WTC11 (cell line): ENCODE results near the gene FAT2. TPM values are rescaled to one million over a fixed set of nuclear protein-coding genes. Genes with fewer than 3 reads are reported as not detected.

ENCODE experiments used
- ATAC-seq: fragments of 200-7000 bp; cut with Tn5 transposase; 2 replicates; pipeline ENCODE4 v1.10.0; 2021; ENCODE audit warnings: mild to moderate bottlenecking, moderate library complexity
- CTCF ChIA-PET: fragments of 300-600 bp; sonication (Branson Sonifier 250); formaldehyde crosslinking; loops from one replicate; lab custom pipeline; 2021; ENCODE audit warnings: antibody characterized with exemption; lab: Charles Lee
- POLR2A ChIA-PET: fragments of 350-600 bp; sonication (Branson Sonifier 250); formaldehyde crosslinking; loops from one replicate; lab custom pipeline; 2021; ENCODE audit warnings: antibody characterized with exemption; lab: Charles Lee
- DNase-seq: peaks from one replicate; pipeline ENCODE4 v3.0.0; 2021; ENCODE audit warnings: low spot score
- H3K27ac Mint-ChIP-seq: 2 replicates; pipeline ENCODE4 v1.8.0; 2021; ENCODE audit warnings: mixed read lengths
- H3K27me3 Mint-ChIP-seq: 2 replicates; pipeline ENCODE4 v1.8.0; 2021; ENCODE audit warnings: low read depth, mild to moderate bottlenecking, moderate library complexity, mixed read lengths
- H3K36me3 Mint-ChIP-seq: 2 replicates; pipeline ENCODE4 v1.8.0; 2021; ENCODE audit warnings: mixed read lengths
- H3K4me1 Mint-ChIP-seq: 2 replicates; pipeline ENCODE4 v1.8.0; 2022; ENCODE audit warnings: mixed read lengths
- H3K4me3 Mint-ChIP-seq: 2 replicates; pipeline ENCODE4 v1.8.0; 2021; ENCODE audit warnings: mild to moderate bottlenecking, moderate library complexity, mixed read lengths
- H3K9me3 Mint-ChIP-seq: 2 replicates; pipeline ENCODE4 v1.8.0; 2021; ENCODE audit warnings: mixed read lengths
- CREB1 ChIP-seq: sonication (generic); formaldehyde crosslinking; IDR thresholded peaks from 2 replicates; pipeline ENCODE4 v1.8.0; 2023; ENCODE audit warnings: mild to moderate bottlenecking, missing genetic modification reagents
- FOXJ3 ChIP-seq: sonication (generic); formaldehyde crosslinking; IDR thresholded peaks from 2 replicates; pipeline ENCODE4 v1.9.0; 2021; ENCODE audit warnings: missing genetic modification reagents, mild to moderate bottlenecking, borderline replicate concordance
- FOXK1 ChIP-seq: sonication (generic); formaldehyde crosslinking; IDR thresholded peaks from 2 replicates; pipeline ENCODE4 v1.8.0; 2022; ENCODE audit warnings: mild to moderate bottlenecking, moderate library complexity, missing genetic modification reagents
- GTF2I ChIP-seq: fragments of 250-450 bp; sonication (Bioruptor Pico); conservative IDR thresholded peaks from 2 replicates; pipeline ENCODE4 v1.4.0; 2021; ENCODE audit warnings: mild to moderate bottlenecking
- HMGA2 ChIP-seq: fragments of 250-450 bp; sonication (Bioruptor Pico); IDR thresholded peaks from 2 replicates; pipeline ENCODE4 v1.4.0; 2021; ENCODE audit warnings: mild to moderate bottlenecking, moderate library complexity
- MYBL2 ChIP-seq: sonication (generic); formaldehyde crosslinking; IDR thresholded peaks from 2 replicates; pipeline ENCODE4 v1.8.1; 2023; ENCODE audit warnings: mild to moderate bottlenecking, moderate library complexity, missing genetic modification reagents
- NR2C2 ChIP-seq: sonication (generic); formaldehyde crosslinking; IDR thresholded peaks from 2 replicates; pipeline ENCODE4 v1.8.0; 2022; ENCODE audit warnings: mild to moderate bottlenecking, missing genetic modification reagents
- NR3C1 ChIP-seq: sonication (generic); formaldehyde crosslinking; conservative IDR thresholded peaks from 2 replicates; pipeline ENCODE4 v1.8.1; 2023; ENCODE audit warnings: low read depth, mild to moderate bottlenecking, missing genetic modification reagents
- SMAD3 ChIP-seq: sonication (generic); formaldehyde crosslinking; IDR thresholded peaks from 2 replicates; pipeline ENCODE4 v1.8.0; 2022; ENCODE audit warnings: missing genetic modification reagents, mild to moderate bottlenecking, borderline replicate concordance
- SP1 ChIP-seq: sonication (generic); formaldehyde crosslinking; conservative IDR thresholded peaks from 2 replicates; pipeline ENCODE4 v1.8.1; 2022; ENCODE audit warnings: missing genetic modification reagents
- ZBTB21 ChIP-seq: sonication (generic); formaldehyde crosslinking; IDR thresholded peaks from 2 replicates; pipeline ENCODE4 v1.8.1; 2023; ENCODE audit warnings: mild to moderate bottlenecking, missing genetic modification reagents, borderline replicate concordance
- ZNF232 ChIP-seq: sonication (generic); formaldehyde crosslinking; IDR thresholded peaks from 2 replicates; pipeline ENCODE4 v1.8.0; 2022; ENCODE audit warnings: mild to moderate bottlenecking, missing genetic modification reagents
- total RNA-seq: library from RNA; stranded (reverse); gene quantifications from 3 replicates; pipeline ENCODE4 v1.2.3, GENCODE V29; 2021
- TF ChIP-seq, protein P1 (sequence below): fragments of 250-450 bp; sonication (Bioruptor Pico); IDR thresholded peaks from 2 replicates; pipeline ENCODE4 v1.9.0; 2021; ENCODE audit warnings: mild to moderate bottlenecking, borderline replicate concordance
- TF ChIP-seq, protein P2 (sequence below): sonication (generic); formaldehyde crosslinking; IDR thresholded peaks from 2 replicates; pipeline ENCODE4 v1.8.0; 2023; ENCODE audit warnings: missing genetic modification reagents
- TF ChIP-seq, protein P3 (sequence below): sonication (generic); formaldehyde crosslinking; IDR thresholded peaks from 2 replicates; pipeline ENCODE4 v1.8.0; 2023; ENCODE audit warnings: missing genetic modification reagents, mild to moderate bottlenecking, borderline replicate concordance
- TF ChIP-seq, protein P4 (sequence below): sonication (generic); formaldehyde crosslinking; IDR thresholded peaks from 2 replicates; pipeline ENCODE4 v1.8.1; 2023; ENCODE audit warnings: mild to moderate bottlenecking, missing genetic modification reagents, moderate library complexity
- TF ChIP-seq, protein P5 (sequence below): sonication (generic); formaldehyde crosslinking; IDR thresholded peaks from 2 replicates; pipeline ENCODE4 v1.8.0; 2022; ENCODE audit warnings: mild to moderate bottlenecking, missing genetic modification reagents
- TF ChIP-seq, protein P6 (sequence below): fragments of 250-450 bp; sonication (Bioruptor Pico); IDR thresholded peaks from 2 replicates; pipeline ENCODE4 v1.9.0; 2021; ENCODE audit warnings: mild to moderate bottlenecking

The FAT2 gene
- total RNA-seq, 1 experiment from 2014 or later, result 0.26 TPM

DNA sequence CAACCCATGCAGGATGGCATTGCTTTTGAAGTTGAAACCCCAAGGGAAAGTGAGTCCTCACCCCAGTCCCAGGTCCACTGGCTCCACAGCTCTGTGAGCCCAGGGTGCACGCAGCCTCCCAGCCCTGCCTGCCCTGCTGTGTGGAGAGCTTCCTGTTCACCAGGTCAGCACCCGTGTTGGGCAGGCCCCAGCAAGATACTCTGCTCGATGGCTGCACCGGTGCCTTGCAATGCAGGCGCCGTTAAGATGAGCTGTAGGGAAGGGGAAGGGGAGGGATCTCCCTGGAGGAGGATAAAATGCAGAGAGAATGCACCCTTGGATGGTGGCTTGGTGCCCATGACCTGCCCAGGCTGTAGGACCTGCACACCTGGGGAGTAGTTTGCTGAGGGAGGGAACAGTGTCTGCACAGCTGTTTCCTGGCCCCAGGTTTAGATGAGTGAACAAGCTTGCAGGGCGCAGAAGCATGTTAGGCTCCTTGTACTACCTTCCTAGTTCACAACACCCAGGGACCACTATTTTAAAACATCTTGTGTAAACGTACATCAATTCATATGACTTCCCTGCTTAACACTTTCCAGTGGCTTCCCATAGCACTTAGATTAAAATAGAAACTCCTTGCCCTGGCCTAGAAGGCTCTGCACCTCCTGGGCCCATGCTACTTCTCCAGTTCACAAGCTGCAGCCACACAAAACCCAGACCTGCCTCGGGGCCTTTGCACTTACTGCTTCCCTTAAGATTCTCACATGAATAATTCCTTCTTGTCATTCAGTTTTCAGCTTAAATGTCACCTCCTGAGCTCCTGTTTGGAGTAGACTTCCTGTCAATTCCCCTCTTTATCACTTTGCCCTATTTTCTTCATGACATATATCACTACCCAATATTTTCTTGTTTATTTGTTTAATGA lies 19.6 kb downstream of the FAT2 start (continued):
- TF ChIP-seq, protein P1, sequence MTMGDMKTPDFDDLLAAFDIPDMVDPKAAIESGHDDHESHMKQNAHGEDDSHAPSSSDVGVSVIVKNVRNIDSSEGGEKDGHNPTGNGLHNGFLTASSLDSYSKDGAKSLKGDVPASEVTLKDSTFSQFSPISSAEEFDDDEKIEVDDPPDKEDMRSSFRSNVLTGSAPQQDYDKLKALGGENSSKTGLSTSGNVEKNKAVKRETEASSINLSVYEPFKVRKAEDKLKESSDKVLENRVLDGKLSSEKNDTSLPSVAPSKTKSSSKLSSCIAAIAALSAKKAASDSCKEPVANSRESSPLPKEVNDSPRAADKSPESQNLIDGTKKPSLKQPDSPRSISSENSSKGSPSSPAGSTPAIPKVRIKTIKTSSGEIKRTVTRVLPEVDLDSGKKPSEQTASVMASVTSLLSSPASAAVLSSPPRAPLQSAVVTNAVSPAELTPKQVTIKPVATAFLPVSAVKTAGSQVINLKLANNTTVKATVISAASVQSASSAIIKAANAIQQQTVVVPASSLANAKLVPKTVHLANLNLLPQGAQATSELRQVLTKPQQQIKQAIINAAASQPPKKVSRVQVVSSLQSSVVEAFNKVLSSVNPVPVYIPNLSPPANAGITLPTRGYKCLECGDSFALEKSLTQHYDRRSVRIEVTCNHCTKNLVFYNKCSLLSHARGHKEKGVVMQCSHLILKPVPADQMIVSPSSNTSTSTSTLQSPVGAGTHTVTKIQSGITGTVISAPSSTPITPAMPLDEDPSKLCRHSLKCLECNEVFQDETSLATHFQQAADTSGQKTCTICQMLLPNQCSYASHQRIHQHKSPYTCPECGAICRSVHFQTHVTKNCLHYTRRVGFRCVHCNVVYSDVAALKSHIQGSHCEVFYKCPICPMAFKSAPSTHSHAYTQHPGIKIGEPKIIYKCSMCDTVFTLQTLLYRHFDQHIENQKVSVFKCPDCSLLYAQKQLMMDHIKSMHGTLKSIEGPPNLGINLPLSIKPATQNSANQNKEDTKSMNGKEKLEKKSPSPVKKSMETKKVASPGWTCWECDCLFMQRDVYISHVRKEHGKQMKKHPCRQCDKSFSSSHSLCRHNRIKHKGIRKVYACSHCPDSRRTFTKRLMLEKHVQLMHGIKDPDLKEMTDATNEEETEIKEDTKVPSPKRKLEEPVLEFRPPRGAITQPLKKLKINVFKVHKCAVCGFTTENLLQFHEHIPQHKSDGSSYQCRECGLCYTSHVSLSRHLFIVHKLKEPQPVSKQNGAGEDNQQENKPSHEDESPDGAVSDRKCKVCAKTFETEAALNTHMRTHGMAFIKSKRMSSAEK (CRISPR knock-in tag), result no peak
- TF ChIP-seq, protein P2, sequence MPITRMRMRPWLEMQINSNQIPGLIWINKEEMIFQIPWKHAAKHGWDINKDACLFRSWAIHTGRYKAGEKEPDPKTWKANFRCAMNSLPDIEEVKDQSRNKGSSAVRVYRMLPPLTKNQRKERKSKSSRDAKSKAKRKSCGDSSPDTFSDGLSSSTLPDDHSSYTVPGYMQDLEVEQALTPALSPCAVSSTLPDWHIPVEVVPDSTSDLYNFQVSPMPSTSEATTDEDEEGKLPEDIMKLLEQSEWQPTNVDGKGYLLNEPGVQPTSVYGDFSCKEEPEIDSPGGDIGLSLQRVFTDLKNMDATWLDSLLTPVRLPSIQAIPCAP (CRISPR knock-in tag), result no peak
- TF ChIP-seq FOXK1 (CRISPR knock-in tag) (no peak), GTF2I (CRISPR knock-in tag) (no peak), CREB1 (CRISPR knock-in tag) (no peak), FOXJ3 (CRISPR knock-in tag) (no peak), MYBL2 (CRISPR knock-in tag) (no peak), ZBTB21 (CRISPR knock-in tag) (no peak), SP1 (CRISPR knock-in tag) (no peak), NR3C1 (CRISPR knock-in tag) (no peak)
- TF ChIP-seq, protein P3, sequence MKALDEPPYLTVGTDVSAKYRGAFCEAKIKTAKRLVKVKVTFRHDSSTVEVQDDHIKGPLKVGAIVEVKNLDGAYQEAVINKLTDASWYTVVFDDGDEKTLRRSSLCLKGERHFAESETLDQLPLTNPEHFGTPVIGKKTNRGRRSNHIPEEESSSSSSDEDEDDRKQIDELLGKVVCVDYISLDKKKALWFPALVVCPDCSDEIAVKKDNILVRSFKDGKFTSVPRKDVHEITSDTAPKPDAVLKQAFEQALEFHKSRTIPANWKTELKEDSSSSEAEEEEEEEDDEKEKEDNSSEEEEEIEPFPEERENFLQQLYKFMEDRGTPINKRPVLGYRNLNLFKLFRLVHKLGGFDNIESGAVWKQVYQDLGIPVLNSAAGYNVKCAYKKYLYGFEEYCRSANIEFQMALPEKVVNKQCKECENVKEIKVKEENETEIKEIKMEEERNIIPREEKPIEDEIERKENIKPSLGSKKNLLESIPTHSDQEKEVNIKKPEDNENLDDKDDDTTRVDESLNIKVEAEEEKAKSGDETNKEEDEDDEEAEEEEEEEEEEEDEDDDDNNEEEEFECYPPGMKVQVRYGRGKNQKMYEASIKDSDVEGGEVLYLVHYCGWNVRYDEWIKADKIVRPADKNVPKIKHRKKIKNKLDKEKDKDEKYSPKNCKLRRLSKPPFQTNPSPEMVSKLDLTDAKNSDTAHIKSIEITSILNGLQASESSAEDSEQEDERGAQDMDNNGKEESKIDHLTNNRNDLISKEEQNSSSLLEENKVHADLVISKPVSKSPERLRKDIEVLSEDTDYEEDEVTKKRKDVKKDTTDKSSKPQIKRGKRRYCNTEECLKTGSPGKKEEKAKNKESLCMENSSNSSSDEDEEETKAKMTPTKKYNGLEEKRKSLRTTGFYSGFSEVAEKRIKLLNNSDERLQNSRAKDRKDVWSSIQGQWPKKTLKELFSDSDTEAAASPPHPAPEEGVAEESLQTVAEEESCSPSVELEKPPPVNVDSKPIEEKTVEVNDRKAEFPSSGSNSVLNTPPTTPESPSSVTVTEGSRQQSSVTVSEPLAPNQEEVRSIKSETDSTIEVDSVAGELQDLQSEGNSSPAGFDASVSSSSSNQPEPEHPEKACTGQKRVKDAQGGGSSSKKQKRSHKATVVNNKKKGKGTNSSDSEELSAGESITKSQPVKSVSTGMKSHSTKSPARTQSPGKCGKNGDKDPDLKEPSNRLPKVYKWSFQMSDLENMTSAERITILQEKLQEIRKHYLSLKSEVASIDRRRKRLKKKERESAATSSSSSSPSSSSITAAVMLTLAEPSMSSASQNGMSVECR (CRISPR knock-in tag), result no peak

DNA sequence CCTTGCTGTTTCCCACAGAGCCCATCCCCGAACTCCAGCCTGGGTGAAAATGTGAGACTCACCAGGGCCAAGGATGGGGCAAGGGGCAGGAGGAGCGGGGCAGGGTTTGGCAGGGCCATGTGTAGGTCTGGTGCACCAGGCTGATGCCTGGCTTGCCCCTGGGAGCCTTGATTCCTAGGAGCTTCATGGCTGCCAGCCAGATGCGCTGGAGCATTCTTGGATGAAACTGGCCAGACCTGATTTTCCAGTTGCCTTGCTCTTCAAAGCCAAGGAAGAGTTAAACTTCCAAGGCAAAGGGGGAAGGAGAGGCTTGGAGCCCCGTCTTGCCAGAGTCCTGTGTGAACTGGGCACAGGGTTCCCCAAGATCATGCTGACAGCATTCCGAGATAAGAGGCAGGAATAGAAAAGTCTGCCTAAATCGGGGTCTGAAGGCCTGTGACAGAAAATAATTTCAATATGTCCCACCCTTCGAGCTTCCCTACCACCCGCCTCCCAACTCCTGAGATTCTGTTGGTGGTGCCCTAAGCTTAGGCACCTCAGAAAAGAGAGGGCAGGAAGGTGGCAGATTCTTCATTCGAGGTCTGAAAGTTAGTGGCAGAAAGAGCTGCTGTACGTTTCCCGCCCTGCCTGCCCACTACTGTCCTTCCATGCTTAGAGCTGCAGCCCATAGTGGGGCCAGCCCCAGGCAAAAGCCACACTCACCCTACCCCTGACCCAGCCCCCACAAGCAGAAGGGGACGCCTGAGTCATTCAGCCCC lies 20.4 kb downstream of the FAT2 start:
- H3K9me3 Mint-ChIP-seq, result peaks cover 7% of the 10 kb centered on the region

More for the DNA sequence above, 20.4 kb downstream of the FAT2 start:
- H3K4me3 Mint-ChIP-seq, result no peak overlapping the region
- DNase-seq (peak; percentile 43), ATAC-seq (peak; percentile 67)
- CTCF ChIA-PET, result interaction anchor here (0.8 to 3.6 kb wide), 7 partner anchors 9 to 519 kb away, joined by 3 to 20 read pairs (median 4); partner anchors contain the start of gene SLC36A1
- no peak overlapping the region for H3K27ac Mint-ChIP-seq
- POLR2A ChIA-PET, result interaction anchor here (1.1 kb wide), 1 partner anchor 10 kb away, joined by 3 read pairs; no protein-coding TSS in a partner anchor
- no peaks in the 10 kb centered on the region for H3K36me3 Mint-ChIP-seq
- no peak for TF ChIP-seq HMGA2
- no peak for TF ChIP-seq SMAD3 (CRISPR knock-in tag)
- TF ChIP-seq ZNF232, result no peak
- TF ChIP-seq, protein P4, sequence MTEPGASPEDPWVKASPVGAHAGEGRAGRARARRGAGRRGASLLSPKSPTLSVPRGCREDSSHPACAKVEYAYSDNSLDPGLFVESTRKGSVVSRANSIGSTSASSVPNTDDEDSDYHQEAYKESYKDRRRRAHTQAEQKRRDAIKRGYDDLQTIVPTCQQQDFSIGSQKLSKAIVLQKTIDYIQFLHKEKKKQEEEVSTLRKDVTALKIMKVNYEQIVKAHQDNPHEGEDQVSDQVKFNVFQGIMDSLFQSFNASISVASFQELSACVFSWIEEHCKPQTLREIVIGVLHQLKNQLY (CRISPR knock-in tag), result no peak
- TF ChIP-seq, protein P5, sequence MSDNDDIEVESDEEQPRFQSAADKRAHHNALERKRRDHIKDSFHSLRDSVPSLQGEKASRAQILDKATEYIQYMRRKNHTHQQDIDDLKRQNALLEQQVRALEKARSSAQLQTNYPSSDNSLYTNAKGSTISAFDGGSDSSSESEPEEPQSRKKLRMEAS (CRISPR knock-in tag), result no peak
- TF ChIP-seq, protein P6, sequence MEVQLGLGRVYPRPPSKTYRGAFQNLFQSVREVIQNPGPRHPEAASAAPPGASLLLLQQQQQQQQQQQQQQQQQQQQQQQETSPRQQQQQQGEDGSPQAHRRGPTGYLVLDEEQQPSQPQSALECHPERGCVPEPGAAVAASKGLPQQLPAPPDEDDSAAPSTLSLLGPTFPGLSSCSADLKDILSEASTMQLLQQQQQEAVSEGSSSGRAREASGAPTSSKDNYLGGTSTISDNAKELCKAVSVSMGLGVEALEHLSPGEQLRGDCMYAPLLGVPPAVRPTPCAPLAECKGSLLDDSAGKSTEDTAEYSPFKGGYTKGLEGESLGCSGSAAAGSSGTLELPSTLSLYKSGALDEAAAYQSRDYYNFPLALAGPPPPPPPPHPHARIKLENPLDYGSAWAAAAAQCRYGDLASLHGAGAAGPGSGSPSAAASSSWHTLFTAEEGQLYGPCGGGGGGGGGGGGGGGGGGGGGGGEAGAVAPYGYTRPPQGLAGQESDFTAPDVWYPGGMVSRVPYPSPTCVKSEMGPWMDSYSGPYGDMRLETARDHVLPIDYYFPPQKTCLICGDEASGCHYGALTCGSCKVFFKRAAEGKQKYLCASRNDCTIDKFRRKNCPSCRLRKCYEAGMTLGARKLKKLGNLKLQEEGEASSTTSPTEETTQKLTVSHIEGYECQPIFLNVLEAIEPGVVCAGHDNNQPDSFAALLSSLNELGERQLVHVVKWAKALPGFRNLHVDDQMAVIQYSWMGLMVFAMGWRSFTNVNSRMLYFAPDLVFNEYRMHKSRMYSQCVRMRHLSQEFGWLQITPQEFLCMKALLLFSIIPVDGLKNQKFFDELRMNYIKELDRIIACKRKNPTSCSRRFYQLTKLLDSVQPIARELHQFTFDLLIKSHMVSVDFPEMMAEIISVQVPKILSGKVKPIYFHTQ, result no peak
- no peak for TF ChIP-seq NR2C2
- H3K27me3 Mint-ChIP-seq, result peaks cover 48% of the 10 kb centered on the region
- peaks cover 13% of the 10 kb centered on the region for H3K4me1 Mint-ChIP-seq
